ENCODE data around the gene RGS11.

RGS11 gene

GRCh38 chr16:314351-314750 lies 38.6 kb upstream of the RGS11 start:
- H3K36me3 ChIP-seq (ENCODE audit: control insufficient read depth, insufficient read depth, low read length): peaks cover 59% of the 10 kb centered on the region
- H3K27ac ChIP-seq (ENCODE audit: low read depth, low read length, severe bottlenecking): no peak overlapping the region
- no peaks in the 10 kb centered on the region for H3K9me3 ChIP-seq (ENCODE audit: control insufficient read depth, low read length)
- 96 to 97% methylated on average over 14 to 15 of the region's 16 CpGs for WGBS, 2 experiments (ENCODE audit: insufficient coverage in 2 of 2)
- no peak overlapping the region for H3K4me3 ChIP-seq (ENCODE audit: extremely low read depth, insufficient read depth, low read length, poor library complexity, severe bottlenecking)
- H3K4me1 ChIP-seq (ENCODE audit: control insufficient read depth, insufficient read depth, low read length, poor library complexity, severe bottlenecking): no peaks in the 10 kb centered on the region

DNA sequence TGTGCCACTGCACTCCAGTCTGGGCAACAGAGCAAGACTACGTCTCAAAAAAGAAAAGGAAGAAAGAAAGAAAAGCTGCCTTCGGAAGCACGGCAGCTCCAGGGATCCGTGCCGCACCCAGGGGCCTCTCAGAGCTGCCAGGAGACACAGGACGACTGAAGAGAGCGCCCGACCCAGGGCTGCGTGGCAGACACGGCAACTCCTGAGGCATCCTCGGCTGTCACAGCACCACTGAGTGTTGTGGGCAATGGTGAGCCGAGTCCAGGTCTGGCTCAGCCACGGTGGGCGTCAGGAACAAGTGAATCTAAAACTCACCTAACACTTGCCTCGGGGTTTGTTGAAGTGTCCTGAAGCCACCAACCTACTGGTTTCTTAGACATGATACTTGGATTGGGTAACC lies 36.0 kb upstream of the RGS11 start:
- no peaks in the 10 kb centered on the region for H3K9me3 ChIP-seq (ENCODE audit: control insufficient read depth, low read length)
- H3K27ac ChIP-seq (ENCODE audit: low read depth, low read length, severe bottlenecking): no peak overlapping the region
- WGBS, 2 experiments (ENCODE audit: insufficient coverage in 2 of 2): 96 to 98% methylated on average over 14 of the region's 15 CpGs
- H3K4me3 ChIP-seq (ENCODE audit: extremely low read depth, insufficient read depth, low read length, poor library complexity, severe bottlenecking): no peak overlapping the region
- H3K4me1 ChIP-seq (ENCODE audit: control insufficient read depth, insufficient read depth, low read length, poor library complexity, severe bottlenecking): no peaks in the 10 kb centered on the region
- H3K36me3 ChIP-seq (ENCODE audit: control insufficient read depth, insufficient read depth, low read length): peaks cover 64% of the 10 kb centered on the region

DNA sequence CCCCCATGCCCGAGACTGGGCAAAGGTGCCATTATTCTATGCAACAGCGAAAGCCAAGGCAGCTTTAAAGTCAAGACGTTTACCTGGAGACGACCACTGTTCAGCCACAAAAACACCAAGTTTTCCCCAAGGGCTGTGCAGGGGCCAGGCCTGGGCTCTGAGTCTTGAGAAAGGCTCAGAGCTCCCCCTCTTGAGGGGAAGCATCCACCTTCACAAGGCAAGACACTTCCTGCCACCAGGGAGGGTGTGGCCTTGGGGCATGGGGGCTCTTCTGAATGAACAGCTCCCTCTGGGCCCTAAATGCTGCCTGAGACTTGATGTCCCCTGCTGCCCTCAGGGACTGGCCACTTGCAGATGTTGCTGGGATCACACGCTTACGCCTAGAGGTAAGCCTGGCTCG lies 33.7 kb upstream of the RGS11 start:
- no peak overlapping the region for H3K27ac ChIP-seq (ENCODE audit: low read depth, low read length, severe bottlenecking)
- no peak overlapping the region for H3K4me3 ChIP-seq (ENCODE audit: extremely low read depth, insufficient read depth, low read length, poor library complexity, severe bottlenecking)
- WGBS, 2 experiments (ENCODE audit: insufficient coverage in 2 of 2): 86 to 89% methylated on average over 7 of the region's 7 CpGs
- peaks cover 71% of the 10 kb centered on the region for H3K36me3 ChIP-seq (ENCODE audit: control insufficient read depth, insufficient read depth, low read length)
- no peaks in the 10 kb centered on the region for H3K4me1 ChIP-seq (ENCODE audit: control insufficient read depth, insufficient read depth, low read length, poor library complexity, severe bottlenecking)
- H3K9me3 ChIP-seq (ENCODE audit: control insufficient read depth, low read length): no peaks in the 10 kb centered on the region

- 93 to 96% methylated on average over 19 to 21 of the region's 21 CpGs for WGBS, 2 experiments (ENCODE audit: insufficient coverage in 2 of 2)
- H3K9me3 ChIP-seq (ENCODE audit: control insufficient read depth, low read length): no peaks in the 10 kb centered on the region
- no peak overlapping the region for H3K27ac ChIP-seq (ENCODE audit: low read depth, low read length, severe bottlenecking)
- H3K4me1 ChIP-seq (ENCODE audit: control insufficient read depth, insufficient read depth, low read length, poor library complexity, severe bottlenecking): no peaks in the 10 kb centered on the region
- H3K4me3 ChIP-seq (ENCODE audit: extremely low read depth, insufficient read depth, low read length, poor library complexity, severe bottlenecking): no peak overlapping the region
- peaks cover 66% of the 10 kb centered on the region for H3K36me3 ChIP-seq (ENCODE audit: control insufficient read depth, insufficient read depth, low read length)
These were observed 32.1 kb upstream of the RGS11 start for GRCh38 chr16:307691-308312.

DNA sequence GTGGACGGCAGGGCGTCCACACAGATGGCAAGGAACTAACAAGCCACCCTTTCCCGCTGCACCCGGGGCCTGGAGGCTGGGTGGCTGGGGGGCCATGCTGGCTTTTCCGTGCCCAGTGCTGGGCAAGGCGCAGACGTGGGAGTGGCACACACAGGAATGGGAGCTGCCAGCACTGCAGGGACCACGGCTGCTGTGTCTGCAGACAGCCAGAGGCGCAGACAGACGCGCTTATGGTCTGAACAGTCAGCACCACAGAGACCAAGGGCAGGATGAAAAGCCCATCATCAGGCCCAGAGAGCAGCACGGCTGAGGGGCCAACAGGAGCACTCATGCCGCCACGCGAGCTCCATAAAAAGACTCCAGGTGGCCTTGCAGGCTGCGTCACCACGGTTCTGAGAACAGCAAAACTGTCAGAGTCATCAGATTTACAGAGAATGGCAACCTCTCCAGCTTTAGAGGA lies 31.2 kb upstream of the RGS11 start:
- H3K36me3 ChIP-seq (ENCODE audit: control insufficient read depth, insufficient read depth, low read length): peaks cover 65% of the 10 kb centered on the region
- no peak overlapping the region for H3K4me3 ChIP-seq (ENCODE audit: extremely low read depth, insufficient read depth, low read length, poor library complexity, severe bottlenecking)
- H3K27ac ChIP-seq (ENCODE audit: low read depth, low read length, severe bottlenecking): no peak overlapping the region
- no peaks in the 10 kb centered on the region for H3K9me3 ChIP-seq (ENCODE audit: control insufficient read depth, low read length)
- WGBS, 2 experiments (ENCODE audit: insufficient coverage in 2 of 2): 92 to 94% methylated on average over 17 of the region's 17 CpGs
- no peaks in the 10 kb centered on the region for H3K4me1 ChIP-seq (ENCODE audit: control insufficient read depth, insufficient read depth, low read length, poor library complexity, severe bottlenecking)

DNA sequence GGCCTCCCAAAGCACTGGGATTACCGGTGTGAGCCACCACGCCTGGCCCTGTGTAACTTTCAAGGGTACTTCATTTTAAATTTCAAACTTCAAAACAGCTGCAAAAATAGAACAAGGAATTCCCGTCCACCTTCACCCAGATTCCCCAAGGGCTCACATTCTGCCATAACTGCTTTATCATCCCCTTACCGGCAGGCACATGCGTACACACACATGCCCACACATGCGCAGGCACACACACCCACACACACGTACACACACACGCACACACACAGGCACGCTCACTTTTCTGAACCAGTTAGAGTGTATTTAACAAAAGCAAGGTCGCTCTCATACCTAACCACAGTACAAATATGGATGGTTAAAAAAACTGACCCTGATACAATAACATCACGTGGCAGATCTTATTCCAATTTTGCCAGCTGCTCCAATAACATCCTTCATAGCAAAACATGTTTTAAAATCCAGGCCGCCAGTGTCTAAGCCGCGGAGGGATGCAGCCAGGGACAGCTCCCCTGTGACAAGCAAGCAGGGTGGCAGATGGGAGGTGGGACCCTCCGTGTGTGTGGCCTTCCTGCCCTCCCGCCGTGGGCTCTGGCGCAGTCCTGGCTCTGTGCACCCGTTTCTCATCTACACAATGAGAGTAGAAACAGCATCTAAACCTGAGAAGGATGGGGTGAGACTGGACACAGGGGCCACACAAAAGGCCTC lies 30.3 kb upstream of the RGS11 start:
- 93 to 94% methylated on average over 15 to 18 of the region's 19 CpGs for WGBS, 2 experiments (ENCODE audit: insufficient coverage in 2 of 2)

GRCh38 chr16:303760-304505 lies 28.2 kb upstream of the RGS11 start:
- H3K27ac ChIP-seq (ENCODE audit: low read depth, low read length, severe bottlenecking): no peak overlapping the region
- no peaks in the 10 kb centered on the region for H3K9me3 ChIP-seq (ENCODE audit: control insufficient read depth, low read length)
- H3K36me3 ChIP-seq (ENCODE audit: control insufficient read depth, insufficient read depth, low read length): peaks cover 68% of the 10 kb centered on the region
- H3K4me1 ChIP-seq (ENCODE audit: control insufficient read depth, insufficient read depth, low read length, poor library complexity, severe bottlenecking): no peaks in the 10 kb centered on the region
- 93 to 94% methylated on average over 43 of the region's 43 CpGs for WGBS, 2 experiments (ENCODE audit: insufficient coverage in 2 of 2)
- no peak overlapping the region for H3K4me3 ChIP-seq (ENCODE audit: extremely low read depth, insufficient read depth, low read length, poor library complexity, severe bottlenecking)

More for the DNA sequence above, 30.3 kb upstream of the RGS11 start:
- no peak overlapping the region for H3K4me3 ChIP-seq (ENCODE audit: extremely low read depth, insufficient read depth, low read length, poor library complexity, severe bottlenecking)
- no peak overlapping the region for H3K27ac ChIP-seq (ENCODE audit: low read depth, low read length, severe bottlenecking)
- H3K4me1 ChIP-seq (ENCODE audit: control insufficient read depth, insufficient read depth, low read length, poor library complexity, severe bottlenecking): no peaks in the 10 kb centered on the region
- no peaks in the 10 kb centered on the region for H3K9me3 ChIP-seq (ENCODE audit: control insufficient read depth, low read length)
- H3K36me3 ChIP-seq (ENCODE audit: control insufficient read depth, insufficient read depth, low read length): peaks cover 66% of the 10 kb centered on the region

GRCh38 chr16:301950-302349 lies 26.2 kb upstream of the RGS11 start:
- H3K4me3 ChIP-seq (ENCODE audit: extremely low read depth, insufficient read depth, low read length, poor library complexity, severe bottlenecking): no peak overlapping the region
- H3K9me3 ChIP-seq (ENCODE audit: control insufficient read depth, low read length): no peaks in the 10 kb centered on the region
- no peaks in the 10 kb centered on the region for H3K4me1 ChIP-seq (ENCODE audit: control insufficient read depth, insufficient read depth, low read length, poor library complexity, severe bottlenecking)
- 95 to 97% methylated on average over 6 to 13 of the region's 13 CpGs for WGBS, 2 experiments (ENCODE audit: insufficient coverage in 2 of 2)
- peaks cover 63% of the 10 kb centered on the region for H3K36me3 ChIP-seq (ENCODE audit: control insufficient read depth, insufficient read depth, low read length)
- H3K27ac ChIP-seq (ENCODE audit: low read depth, low read length, severe bottlenecking): no peak overlapping the region

- WGBS, 2 experiments (ENCODE audit: insufficient coverage in 2 of 2): 100% methylated on average over 1 to 5 of the region's 6 CpGs
- Histone ChIP-seq H3K4me1 (ENCODE audit: control insufficient read depth, insufficient read depth, low read length, poor library complexity, severe bottlenecking) (no peaks in the 10 kb centered on the region), H3K9me3 (ENCODE audit: control insufficient read depth, low read length) (no peaks in the 10 kb centered on the region), H3K4me3 (ENCODE audit: extremely low read depth, insufficient read depth, low read length, poor library complexity, severe bottlenecking) (no peak overlapping the region), H3K27ac (ENCODE audit: low read depth, low read length, severe bottlenecking) (no peak overlapping the region), H3K36me3 (ENCODE audit: control insufficient read depth, insufficient read depth, low read length) (peaks cover 63% of the 10 kb centered on the region)
These were observed 25.5 kb upstream of the RGS11 start for GRCh38 chr16:301235-301634.

DNA sequence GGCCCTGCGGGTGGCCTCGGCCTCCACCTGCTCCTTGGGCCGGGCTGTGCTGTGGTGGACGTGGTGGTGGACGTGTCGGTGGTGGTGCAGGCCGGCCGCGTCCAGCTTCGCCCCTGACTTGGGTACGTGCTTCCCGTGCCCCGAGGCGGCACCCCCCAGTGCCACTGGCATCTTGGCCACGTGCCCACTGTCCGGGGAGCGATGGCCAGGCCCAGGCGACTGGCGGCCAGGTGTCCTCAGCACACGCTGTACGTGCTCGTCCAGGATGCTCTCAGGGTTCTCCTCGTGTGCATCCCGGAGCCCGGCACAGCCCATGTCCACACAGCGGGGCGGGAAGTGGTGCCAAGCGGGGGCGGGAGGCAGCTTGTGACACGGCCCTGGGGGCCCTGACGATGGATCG lies 22.1 kb upstream of the RGS11 start:
- no peak overlapping the region for H3K4me3 ChIP-seq (ENCODE audit: extremely low read depth, insufficient read depth, low read length, poor library complexity, severe bottlenecking)
- no peaks in the 10 kb centered on the region for H3K4me1 ChIP-seq (ENCODE audit: control insufficient read depth, insufficient read depth, low read length, poor library complexity, severe bottlenecking)
- H3K9me3 ChIP-seq (ENCODE audit: control insufficient read depth, low read length): no peaks in the 10 kb centered on the region
- peaks cover 60% of the 10 kb centered on the region for H3K36me3 ChIP-seq (ENCODE audit: control insufficient read depth, insufficient read depth, low read length)
- WGBS, 2 experiments (ENCODE audit: insufficient coverage in 2 of 2): 98 to 99% methylated on average over 24 to 32 of the region's 32 CpGs
- H3K27ac ChIP-seq (ENCODE audit: low read depth, low read length, severe bottlenecking): no peak overlapping the region

Data from mesodermal cell (in vitro differentiated cells).